CD14-positive monocyte (primary cell): ENCODE measurements around the gene VWA5A. TPM values are rescaled to one million over a fixed set of nuclear protein-coding genes. Genes with fewer than 3 reads are reported as not detected.

Experiments used
- DNase-seq, 3 donors: peaks; one replicate each; pipeline ENCODE4 v3.0.0-alpha.2; 2011 to 2022
- H2AFZ ChIP-seq: 2 replicates; pipeline ENCODE4 v1.6.0; 2012; ENCODE audit warnings: mild to moderate bottlenecking, low read depth, low read length, inconsistent platforms; ENCODE audit not compliant: insufficient read depth, poor library complexity, severe bottlenecking
- H3K27ac ChIP-seq, 2 donors: 1 replicate in 1 of 2; 2 replicates in 1 of 2; pipeline ENCODE4 v1.5.1; 2012 to 2013; ENCODE audit warnings: low read length in 2 of 2, control low read depth in 1 of 2, inconsistent platforms in 1 of 2, low read depth in 1 of 2, mild to moderate bottlenecking in 1 of 2
- H3K27me3 ChIP-seq, 2 donors: one replicate each; pipeline versions ENCODE4 v1.6.0 to v1.6.1; 2011 to 2013; ENCODE audit warnings: low read length in 2 of 2; ENCODE audit not compliant: control insufficient read depth in 2 of 2, insufficient read depth in 2 of 2
- H3K36me3 ChIP-seq, 2 donors: replicated peaks in 1 of 2; 1 replicate in 1 of 2; 2 replicates in 1 of 2; pipeline versions ENCODE4 v1.5.1 to v1.6.1; 2012 to 2013; ENCODE audit warnings: low read length in 2 of 2, control low read depth in 1 of 2, inconsistent platforms in 1 of 2, mild to moderate bottlenecking in 1 of 2; ENCODE audit not compliant: insufficient read depth in 2 of 2, control insufficient read depth in 1 of 2
- H3K4me1 ChIP-seq, 2 donors: 1 replicate in 1 of 2; 2 replicates in 1 of 2; pipeline versions ENCODE4 v1.5.1 to v1.6.1; 2012 to 2013; ENCODE audit warnings: low read length in 2 of 2, control low read depth in 1 of 2, inconsistent platforms in 1 of 2, mild to moderate bottlenecking in 1 of 2, moderate library complexity in 1 of 2; ENCODE audit not compliant: insufficient read depth in 2 of 2, control insufficient read depth in 1 of 2
- H3K4me2 ChIP-seq: replicated peaks from 2 replicates; pipeline ENCODE3; 2012; ENCODE audit warnings: low read length, moderate library complexity, mild to moderate bottlenecking; ENCODE audit not compliant: poor library complexity, severe bottlenecking; ENCODE audit errors: extremely low read depth
- H3K4me3 ChIP-seq, 3 experiments: fragments of 200-600 bp in 1 of 3; sonication (generic) in 1 of 3; replicated peaks in 1 of 3; 1 replicate in 2 of 3; 2 replicates in 1 of 3; pipeline ENCODE4 v1.5.1; 2011 to 2013; ENCODE audit warnings: low read length in 3 of 3, mild to moderate bottlenecking in 3 of 3, control low read depth in 2 of 3, low read depth in 2 of 3, inconsistent platforms in 1 of 3, moderate library complexity in 1 of 3
- H3K79me2 ChIP-seq: 2 replicates; pipeline ENCODE4 v1.6.0; 2012; ENCODE audit warnings: mild to moderate bottlenecking, control low read depth, inconsistent platforms, low read length, moderate library complexity; ENCODE audit not compliant: insufficient read depth
- H3K9ac ChIP-seq: 2 replicates; pipeline ENCODE4 v1.6.0; 2017; ENCODE audit warnings: low read length, mild to moderate bottlenecking; ENCODE audit not compliant: insufficient read depth, poor library complexity, severe bottlenecking
- H3K9me3 ChIP-seq, 2 donors: replicated peaks in 1 of 2; 1 replicate in 1 of 2; 2 replicates in 1 of 2; pipeline versions ENCODE4 v1.5.1 to v1.6.1; 2012 to 2013; ENCODE audit warnings: low read length in 2 of 2, control low read depth in 1 of 2; ENCODE audit not compliant: control insufficient read depth in 1 of 2, insufficient read depth in 1 of 2
- H4K20me1 ChIP-seq: 2 replicates; pipeline ENCODE4 v1.6.0; 2012; ENCODE audit warnings: mild to moderate bottlenecking, low read length, control low read depth, moderate library complexity; ENCODE audit not compliant: insufficient read depth
- H3K27ac Mint-ChIP-seq, 7 donors: one replicate each; pipeline ENCODE4 v1.8.0; 2020; ENCODE audit warnings: mild to moderate bottlenecking in 7 of 7, mixed read lengths in 7 of 7, moderate library complexity in 6 of 7, inconsistent platforms in 2 of 7
- H3K27me3 Mint-ChIP-seq, 3 donors: one replicate each; pipeline ENCODE4 v1.8.0; 2021 to 2022; ENCODE audit warnings: low read depth in 3 of 3, mild to moderate bottlenecking in 3 of 3, mixed read lengths in 3 of 3, moderate library complexity in 3 of 3, inconsistent platforms in 1 of 3
- H3K36me3 Mint-ChIP-seq, 2 donors: one replicate each; pipeline ENCODE4 v1.8.0; 2020; ENCODE audit warnings: mixed read lengths in 2 of 2, inconsistent platforms in 1 of 2, mild to moderate bottlenecking in 1 of 2
- H3K4me1 Mint-ChIP-seq: one replicate; pipeline ENCODE4 v1.8.0; 2020; ENCODE audit warnings: mild to moderate bottlenecking, mixed read lengths
- H3K4me3 Mint-ChIP-seq, 2 donors: one replicate each; pipeline ENCODE4 v1.8.0; 2020; ENCODE audit warnings: mild to moderate bottlenecking in 2 of 2, mixed read lengths in 2 of 2, moderate library complexity in 1 of 2
- H3K9me3 Mint-ChIP-seq, 7 donors: one replicate each; pipeline ENCODE4 v1.8.0; 2020 to 2022; ENCODE audit warnings: mixed read lengths in 7 of 7, mild to moderate bottlenecking in 6 of 7, moderate library complexity in 6 of 7, inconsistent platforms in 2 of 7
- CTCF ChIP-seq: fragments of 200-600 bp; IDR thresholded peaks from one replicate; pipeline ENCODE4 v1.8.0; 2022; ENCODE audit warnings: antibody characterized with exemption, mild to moderate bottlenecking
- WGBS: methylation state at CpG from one replicate; pipeline ENCODE4 v1.1.5; 2013; ENCODE audit warnings: missing lambda C conversion rate; ENCODE audit not compliant: insufficient coverage; 5-methylcytosine and 5-hydroxymethylcytosine counted together
- intact Hi-C, 2 donors: fragments of 100-400 bp; cut with micrococcal nuclease; formaldehyde crosslinking; loops; one replicate each; pipeline versions ENCODE4 v1.15.0 to v1.15.1; 2023
- polyA plus RNA-seq, 3 donors: library from polyadenylated mRNA; depleted of rRNA in 1 of 3; unstranded in 2 of 3; stranded (reverse) in 1 of 3; fragments of 300-500 nt in 2 of 3; fragments of >200 nt in 1 of 3; fragmentation: Illumina TruSeq in 2 of 3; gene quantifications; 1 replicate in 2 of 3; 2 replicates in 1 of 3; pipeline ENCODE4 v1.2.3, GENCODE V29; 2012 to 2021

The VWA5A gene
- polyA plus RNA-seq, 3 donors, result 7.6 to 11.2 (median 8.8) TPM

- H3K27ac Mint-ChIP-seq, result no peak overlapping the region
- H3K27ac ChIP-seq, result no peak overlapping the region
- no peak for TF ChIP-seq CTCF
- H3K4me2 ChIP-seq, result no peak overlapping the region
- no peak overlapping the region for H3K4me3 ChIP-seq
- H3K4me1 ChIP-seq, result no peaks in the 10 kb centered on the region
- H3K27me3 Mint-ChIP-seq, result peaks cover 1 to 5% (median 3%) of the 10 kb centered on the region in 3 donors
- H3K9me3 Mint-ChIP-seq, result peaks cover 0 to 2% (median 0%) of the 10 kb centered on the region in 7 donors
- no peaks in the 10 kb centered on the region for H3K4me1 Mint-ChIP-seq
- H3K9me3 ChIP-seq, result no peaks in the 10 kb centered on the region
- no peak overlapping the region for H3K4me3 Mint-ChIP-seq
- no peak overlapping the region for H3K9ac ChIP-seq
- no peaks in the 10 kb centered on the region for H3K27me3 ChIP-seq
- H3K36me3 ChIP-seq, result no peaks in the 10 kb centered on the region
- no peaks in the 10 kb centered on the region for H4K20me1 ChIP-seq
- H3K79me2 ChIP-seq, result no peaks in the 10 kb centered on the region
- H2AFZ ChIP-seq, result no peak overlapping the region
- DNase-seq, result no peak
- intact Hi-C loops, result no loop called here
- H3K36me3 Mint-ChIP-seq, result no peaks in the 10 kb centered on the region
Observed at GRCh38 chr11:124090996-124091395, 24.3 kb upstream of the VWA5A start.

DNA sequence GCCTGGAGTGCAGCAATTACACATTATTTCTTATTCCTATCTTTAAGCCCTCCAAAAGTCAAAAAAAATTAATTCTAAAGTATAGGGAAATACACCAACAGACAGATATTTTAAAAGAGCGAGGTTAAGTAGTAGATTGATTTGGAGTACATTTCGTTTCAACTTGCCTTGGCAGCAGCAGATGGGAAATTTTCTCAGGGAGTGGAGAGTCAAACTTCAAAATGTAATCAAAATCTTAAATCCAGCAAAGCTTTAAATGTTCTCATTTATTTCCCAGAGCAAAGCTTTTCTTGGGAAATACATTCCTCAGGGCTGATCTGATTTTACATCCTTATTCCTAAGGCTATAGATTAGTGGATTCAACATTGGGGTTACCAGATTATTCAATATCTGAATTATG lies 21.9 kb upstream of the VWA5A start:
- Mint-ChIP-seq H3K27me3 (peaks cover 1 to 5% (median 3%) of the 10 kb centered on the region in 3 donors), H3K9me3 (no peaks in the 10 kb centered on the region), H3K4me3 (no peak overlapping the region), H3K36me3 (no peaks in the 10 kb centered on the region), H3K27ac (no peak overlapping the region), H3K4me1 (no peaks in the 10 kb centered on the region)
- H3K9ac ChIP-seq, result no peak overlapping the region
- WGBS, result no CpG with 5 or more reads among the region's 2 CpGs
- no peak overlapping the region for H3K4me2 ChIP-seq
- H2AFZ ChIP-seq, result no peak overlapping the region
- no peaks in the 10 kb centered on the region for H3K79me2 ChIP-seq
- no peak overlapping the region for H3K4me3 ChIP-seq
- no peaks in the 10 kb centered on the region for H3K9me3 ChIP-seq
- no peak overlapping the region for H3K27ac ChIP-seq
- DNase-seq, result no peak
- intact Hi-C loops, result no loop called here
- no peaks in the 10 kb centered on the region for H4K20me1 ChIP-seq
- no peaks in the 10 kb centered on the region for H3K4me1 ChIP-seq
- no peaks in the 10 kb centered on the region for H3K27me3 ChIP-seq
- no peaks in the 10 kb centered on the region for H3K36me3 ChIP-seq
- TF ChIP-seq CTCF, result no peak
